GM18867 (cell line): ENCODE results near the gene PATJ.
"Not testable (repeated sequence)": the region's sequence is repeated elsewhere in the genome, so short reads cannot be mapped to it uniquely, and the experiment has no call there.

ENCODE experiments used
- ATAC-seq: cut with Tn5 transposase; IDR thresholded peaks from one replicate; pipeline ENCODE4 v1.9.1; 2021; ENCODE audit warnings: mild to moderate bottlenecking, moderate library complexity; ENCODE audit not compliant: unreplicated experiment

Gene PATJ

GRCh38 chr1:61875198-61875597, 132.9 kb downstream of the PATJ start:
- ATAC-seq = no peak

- ATAC-seq = not testable (repeated sequence)
These were observed 137.7 kb downstream of the PATJ start for GRCh38 chr1:61879887-61880474.

- ATAC-seq = no peak
These were observed 145.0 kb downstream of the PATJ start for GRCh38 chr1:61887076-61887867.

GRCh38 chr1:61887931-61888564, 145.8 kb downstream of the PATJ start:
- no peak for ATAC-seq

GRCh38 chr1:61888808-61889207, 146.5 kb downstream of the PATJ start:
- no peak for ATAC-seq

GRCh38 chr1:61890435-61890834, 148.2 kb downstream of the PATJ start:
- not testable (repeated sequence) for ATAC-seq

- no peak for ATAC-seq
These were observed 150.7 kb downstream of the PATJ start for GRCh38 chr1:61892977-61893376.

GRCh38 chr1:61894296-61894695, 152.0 kb downstream of the PATJ start:
- not testable (repeated sequence) for ATAC-seq

- no peak for ATAC-seq
These were observed 152.9 kb downstream of the PATJ start for GRCh38 chr1:61895175-61895574.

- ATAC-seq = no peak
These were observed 156.4 kb downstream of the PATJ start for GRCh38 chr1:61898658-61899057.

- no peak for ATAC-seq
These were observed 162.1 kb downstream of the PATJ start for GRCh38 chr1:61904354-61904753.

- ATAC-seq = no peak
These were observed 164.8 kb downstream of the PATJ start for GRCh38 chr1:61907102-61907501.

GRCh38 chr1:61910035-61910434, 167.8 kb downstream of the PATJ start:
- no peak for ATAC-seq

GRCh38 chr1:61914823-61915482, 172.7 kb downstream of the PATJ start:
- ATAC-seq = no peak

GRCh38 chr1:61921435-61921834, 179.2 kb downstream of the PATJ start:
- no peak for ATAC-seq

- no peak for ATAC-seq
These were observed 180.7 kb downstream of the PATJ start for GRCh38 chr1:61922950-61923480.

- ATAC-seq = no peak
These were observed 183.5 kb downstream of the PATJ start for GRCh38 chr1:61925591-61926298.

- ATAC-seq = no peak
These were observed 184.3 kb downstream of the PATJ start for GRCh38 chr1:61926597-61926996.

GRCh38 chr1:61930116-61930645, 187.9 kb downstream of the PATJ start:
- no peak for ATAC-seq

GRCh38 chr1:61931587-61932279, 189.5 kb downstream of the PATJ start:
- no peak for ATAC-seq
